GM04503 (cell line): ENCODE data around the gene CLDN17.

Source experiments
- DNase-seq: peaks from one replicate; pipeline ENCODE4 v3.0.0-alpha.2; 2012; ENCODE audit warnings: low read depth

Gene CLDN17

DNA sequence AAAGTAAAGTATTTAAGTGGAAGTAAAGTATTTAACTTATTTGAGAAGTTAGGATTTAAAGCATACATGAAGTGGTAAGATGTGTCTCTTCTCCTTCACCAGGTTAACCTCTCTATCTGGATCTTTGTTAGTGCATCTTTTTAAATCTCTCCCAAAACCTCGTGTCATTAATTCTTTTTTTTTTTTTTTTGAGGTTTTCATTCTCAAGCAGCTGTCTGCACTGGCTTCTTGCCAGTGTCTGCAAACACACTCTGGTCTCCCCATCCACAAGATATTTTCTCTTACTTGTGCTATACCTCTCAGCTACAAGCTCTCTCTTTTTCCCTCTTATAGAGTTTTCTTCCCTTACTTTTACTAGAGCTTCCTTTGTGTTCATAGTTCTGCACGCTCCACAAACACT is 49.0 kb downstream of the CLDN17 start:
- DNase-seq, result no peak

DNA sequence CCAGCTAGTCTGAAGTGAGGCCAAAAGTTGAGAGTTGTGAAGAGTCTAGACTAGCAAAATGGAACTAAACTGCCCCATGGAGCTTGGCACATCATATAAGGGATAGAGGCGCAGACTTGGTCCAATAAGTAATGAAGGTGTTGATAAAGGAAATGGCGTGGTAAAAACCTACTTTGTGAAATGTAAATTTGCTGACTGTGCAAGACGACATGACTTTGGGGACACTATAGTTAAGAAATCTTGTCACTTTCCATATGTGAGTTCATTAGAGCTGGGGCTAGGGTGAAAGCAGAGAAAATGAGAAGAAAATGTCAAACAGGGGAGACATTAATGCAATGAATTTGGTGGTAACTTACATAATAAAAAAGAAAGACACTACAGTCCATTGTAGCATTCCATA is 50.1 kb downstream of the CLDN17 start:
- no peak for DNase-seq
